ENCODE data around the gene IRGC.

The IRGC gene

DNA sequence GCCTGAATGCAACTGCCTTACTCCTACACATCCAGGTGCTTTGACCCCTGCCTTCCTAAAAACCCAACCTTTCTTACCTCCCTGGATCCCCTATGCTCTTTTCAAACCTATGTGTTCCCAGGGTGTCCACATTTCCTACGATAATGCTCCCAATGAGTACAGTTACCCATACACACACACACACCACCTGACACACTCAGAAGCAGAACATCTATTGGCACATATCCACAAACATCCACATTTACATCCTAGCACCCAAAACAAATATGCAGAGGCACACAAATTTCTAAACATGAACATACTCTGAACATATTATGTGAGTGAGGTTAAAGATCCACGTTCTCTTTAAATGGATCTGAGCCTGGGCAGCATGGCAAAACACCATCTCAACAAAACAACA lies 23.5 kb upstream of the IRGC start:
- no peak for DNase-seq

DNA sequence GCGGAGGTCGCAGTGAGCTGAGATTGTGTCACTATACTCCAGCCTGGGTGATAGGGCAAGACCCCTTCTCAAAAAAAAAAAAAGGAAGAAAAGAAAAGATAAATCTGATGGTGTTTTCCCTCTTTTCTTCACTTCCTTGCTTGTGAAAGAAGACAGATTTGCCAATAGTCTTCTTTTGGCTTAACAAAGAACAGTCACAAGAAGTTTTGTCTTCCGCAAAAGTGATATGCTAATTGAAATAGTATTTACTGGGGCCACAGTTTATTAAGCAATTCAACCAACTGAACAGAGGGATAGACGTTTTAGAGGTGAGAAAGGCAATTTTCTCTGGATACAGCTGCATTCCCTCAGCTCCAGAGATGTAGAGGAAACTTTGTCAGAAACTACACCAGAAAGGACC lies 23.0 kb upstream of the IRGC start:
- DNase-seq, result no peak

DNA sequence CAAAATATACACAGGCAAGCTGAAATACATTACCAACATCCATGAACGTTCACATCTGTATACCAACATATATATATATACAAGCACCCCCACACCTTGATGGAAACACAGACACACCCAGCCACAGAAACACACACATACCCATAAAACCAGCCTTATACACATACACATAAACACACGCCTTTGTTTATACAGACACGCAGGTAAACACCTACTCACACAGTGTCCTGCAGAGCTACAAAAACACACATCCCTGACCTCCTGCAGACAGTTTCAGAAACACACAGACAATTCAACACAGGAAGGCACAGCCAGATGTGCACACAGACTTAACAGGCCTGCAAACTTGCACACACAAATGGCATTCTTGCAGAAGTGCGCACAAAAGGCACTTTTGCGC lies 21.3 kb upstream of the IRGC start:
- DNase-seq, result no peak

DNA sequence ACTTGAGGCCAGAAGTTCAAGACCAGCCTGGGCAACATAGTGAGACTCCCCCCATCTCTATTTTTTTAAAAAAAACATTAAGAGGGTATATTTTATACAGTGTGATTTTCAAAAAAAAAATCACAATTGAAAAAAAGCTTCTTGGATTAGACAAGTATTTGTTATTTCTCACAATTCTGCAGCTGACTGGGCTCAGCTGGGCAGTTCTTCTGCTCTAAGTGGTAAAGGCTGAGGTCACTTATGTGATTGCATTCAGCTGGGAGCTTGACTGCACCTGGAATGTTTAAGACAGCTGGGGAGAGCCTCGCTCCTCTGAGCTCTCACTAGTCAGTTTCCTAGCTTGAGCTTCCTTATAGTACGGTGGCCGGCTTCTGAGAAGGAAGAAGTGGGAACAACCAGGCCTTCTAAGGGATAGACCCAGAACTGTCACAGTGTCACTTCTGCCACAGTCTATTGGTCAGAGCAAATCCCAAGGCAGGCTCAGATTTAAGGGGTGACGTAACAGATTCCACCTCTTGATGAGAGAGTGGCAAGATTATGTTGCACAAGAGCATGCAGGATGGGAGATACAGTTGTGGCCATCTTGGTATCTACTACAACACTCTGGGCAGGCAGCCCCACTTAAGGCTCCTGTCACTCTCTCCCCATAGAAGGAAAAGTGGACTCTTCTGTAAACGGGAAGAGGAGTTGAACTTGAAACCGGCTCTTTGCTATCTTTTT lies 19.7 kb upstream of the IRGC start:
- no peak for DNase-seq

DNA sequence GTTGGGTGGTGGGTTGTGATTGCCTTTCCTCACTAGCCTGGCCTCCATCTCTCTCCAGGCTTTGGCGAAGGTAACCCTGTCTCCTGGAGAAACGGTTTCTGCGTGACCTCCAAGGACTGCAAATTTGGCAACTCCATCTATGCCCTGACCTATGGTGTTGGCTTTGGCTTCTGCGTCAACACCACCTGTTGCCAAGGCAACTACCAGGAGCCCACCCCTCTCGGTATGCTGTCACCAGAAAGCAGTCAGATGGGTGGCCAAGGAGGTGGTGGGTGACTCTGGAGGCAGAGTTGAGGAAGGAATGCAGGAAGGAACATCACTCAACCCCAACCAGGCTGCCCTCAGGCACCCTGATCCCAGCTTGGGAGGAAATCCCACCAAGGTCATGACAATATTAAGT lies 18.6 kb upstream of the IRGC start:
- DNase-seq, result no peak

DNA sequence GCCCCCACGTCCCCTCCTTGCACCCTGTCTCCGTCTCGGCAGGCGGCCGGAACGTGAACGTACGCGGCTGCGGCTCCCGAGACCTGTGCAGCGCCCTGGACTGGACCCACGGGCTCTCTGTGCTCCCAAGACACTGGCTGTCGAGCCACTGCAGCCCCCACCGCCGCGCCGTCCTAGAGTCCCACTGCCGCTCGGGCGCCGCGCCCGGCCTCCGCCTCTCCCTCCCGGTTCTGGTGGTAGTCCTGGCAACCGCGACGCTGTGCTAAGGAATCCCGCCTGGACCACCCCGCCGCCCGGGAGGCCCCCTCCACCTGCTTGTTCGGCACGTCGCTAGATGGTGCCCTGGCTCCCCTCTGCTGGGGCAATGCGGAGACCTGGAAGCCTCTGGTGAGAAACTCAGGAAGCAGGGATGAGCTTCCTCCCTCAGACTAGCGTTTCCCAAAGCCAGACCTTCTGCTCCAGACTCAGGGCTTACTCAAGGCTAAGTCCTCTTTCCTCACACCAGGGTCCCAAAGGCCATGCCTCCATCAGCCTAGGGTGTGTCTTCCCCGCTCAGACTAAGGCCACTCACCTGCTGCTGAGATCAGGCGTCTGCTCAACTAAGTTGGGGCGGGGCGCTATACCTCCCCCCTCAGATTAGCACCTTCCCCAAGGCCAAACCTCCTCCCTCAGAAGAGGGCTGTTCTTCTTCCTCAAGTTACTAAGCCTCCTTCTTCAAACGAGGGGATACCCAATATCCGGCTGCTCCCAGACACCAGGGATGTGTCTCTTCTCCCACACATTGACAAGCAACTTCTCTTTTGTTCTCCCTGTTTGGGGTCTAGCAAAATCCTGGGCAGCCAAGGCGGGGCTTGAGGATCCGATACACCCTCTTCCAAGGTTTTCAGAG lies 16.1 kb upstream of the IRGC start:
- no peak for DNase-seq

DNA sequence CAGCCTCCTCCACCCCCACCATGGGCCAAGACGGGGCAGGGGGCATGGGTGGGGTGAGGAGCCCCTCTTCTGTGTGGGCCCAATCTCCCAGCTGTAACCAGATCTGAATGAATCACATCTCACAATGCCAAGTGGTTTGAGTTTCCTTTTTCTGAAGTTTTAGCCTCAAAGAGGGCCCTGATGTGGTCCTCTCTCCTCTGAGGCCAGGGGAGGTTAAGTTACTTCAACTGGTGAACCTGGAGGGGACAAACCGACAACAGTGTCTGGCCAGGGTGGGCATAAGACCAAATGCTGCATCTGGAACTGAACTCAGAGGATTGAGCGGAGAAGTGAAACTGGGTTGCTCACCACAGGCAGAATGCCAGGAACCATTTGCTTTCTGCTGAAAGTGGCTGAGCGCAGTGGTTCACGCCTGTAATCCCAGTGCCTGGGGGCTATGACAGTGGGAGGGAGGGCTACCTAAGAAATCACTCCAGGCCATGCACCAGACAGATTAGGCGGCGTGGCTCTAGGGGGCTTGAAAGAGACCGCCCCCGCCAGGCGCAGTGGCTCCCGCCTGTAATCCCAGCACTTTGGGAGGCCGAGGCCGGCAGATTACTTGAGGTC lies 15.4 kb upstream of the IRGC start:
- no peak for DNase-seq

DNA sequence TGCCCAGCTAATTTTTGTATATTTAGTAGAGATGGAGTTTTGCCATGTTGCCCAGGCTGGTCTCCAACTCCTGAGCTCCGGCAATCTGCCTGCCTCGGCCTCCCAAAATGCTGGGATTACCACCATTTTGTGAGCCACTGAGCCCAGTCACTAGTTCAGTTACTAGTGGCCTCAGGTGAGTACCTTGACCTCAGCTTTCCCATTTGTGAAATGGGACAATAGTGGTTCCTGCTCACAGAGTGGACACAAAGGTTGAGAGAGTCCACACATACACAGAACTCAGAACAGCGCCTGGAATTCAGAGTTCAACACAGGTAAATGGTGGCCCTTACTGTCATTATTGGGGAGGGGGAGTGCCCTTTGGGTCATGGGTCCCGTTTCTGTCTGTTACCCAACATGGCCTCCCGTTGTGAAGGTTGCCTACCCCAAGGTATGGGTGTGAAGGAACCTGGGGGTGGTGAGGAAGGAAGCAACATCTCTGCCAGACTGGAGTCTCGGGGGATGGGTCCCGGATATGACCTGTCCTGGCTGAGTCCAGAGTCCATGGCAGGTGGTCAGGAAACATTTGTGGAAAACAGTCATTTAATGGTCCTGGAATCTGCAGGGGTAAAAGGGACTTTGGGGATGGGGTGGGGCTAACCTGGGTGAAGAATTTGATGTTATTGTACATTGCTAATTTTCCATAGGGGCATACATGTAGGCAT lies 11.7 kb upstream of the IRGC start:
- no peak for DNase-seq

DNA sequence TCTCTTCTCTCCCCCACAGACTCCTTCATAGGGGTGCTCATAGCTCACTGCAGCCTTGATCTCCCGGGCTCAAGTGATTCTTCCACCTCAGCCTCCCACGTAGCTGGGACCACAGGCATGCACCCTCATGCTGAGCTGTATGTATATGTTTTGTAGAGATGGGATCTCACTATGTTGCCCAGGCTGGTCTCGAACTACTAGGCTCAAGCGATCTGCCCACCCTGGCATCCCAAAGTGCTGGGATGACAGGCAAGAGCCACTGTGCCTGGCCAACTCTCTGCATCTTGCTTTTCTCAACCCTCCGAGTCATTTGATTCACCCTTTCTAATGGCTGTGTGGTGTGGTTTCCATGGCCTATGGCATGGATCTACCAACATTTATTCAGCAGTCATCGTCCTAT lies 10.1 kb upstream of the IRGC start:
- DNase-seq, result no peak

DNA sequence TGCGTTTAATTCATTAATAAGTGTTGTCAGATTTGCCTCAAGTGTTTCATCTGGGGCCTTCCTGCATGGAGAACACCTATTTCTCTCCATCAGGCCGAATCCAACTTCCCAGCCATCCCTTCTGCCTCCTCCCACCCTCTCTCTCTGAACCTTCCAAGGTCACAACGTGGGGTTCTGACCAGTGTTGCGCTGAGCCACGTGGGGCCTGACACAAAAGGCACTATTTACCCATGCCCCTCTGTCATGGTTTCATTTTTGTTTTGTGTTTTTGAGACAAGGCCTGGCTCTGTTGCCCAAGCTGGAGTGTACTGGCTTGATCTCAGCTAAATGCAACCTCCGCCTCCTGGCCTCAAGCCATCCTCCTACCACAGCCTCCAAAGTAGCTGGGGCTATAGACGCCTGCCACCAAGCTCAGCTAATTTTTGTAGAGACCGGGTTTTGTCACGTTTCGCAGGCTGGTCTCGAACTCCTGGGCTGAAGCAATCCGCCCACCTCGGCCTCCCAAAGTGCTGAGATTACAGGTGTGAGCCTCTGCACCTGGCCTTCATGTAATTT lies 8.6 kb upstream of the IRGC start:
- DNase-seq, result no peak

DNA sequence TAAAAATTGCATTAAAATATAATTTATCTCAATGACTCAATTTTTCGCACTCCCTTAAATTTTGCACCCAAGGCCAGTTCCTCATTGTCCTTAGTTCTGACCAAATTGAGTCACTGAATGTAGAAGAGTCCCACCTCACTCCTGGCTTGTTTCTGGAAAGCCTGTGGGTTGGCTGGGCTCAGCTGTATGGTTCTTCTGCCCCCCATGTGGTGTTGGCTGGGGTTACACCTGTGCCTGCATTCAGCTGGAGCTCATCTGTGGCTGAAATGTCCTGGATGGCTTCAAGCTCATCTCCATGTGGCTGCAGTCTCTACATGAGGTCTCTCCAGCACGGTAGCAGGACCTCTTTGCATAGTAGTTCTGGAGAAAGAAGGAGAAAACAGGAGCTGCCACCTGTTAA lies 7.2 kb upstream of the IRGC start:
- DNase-seq, result no peak

DNA sequence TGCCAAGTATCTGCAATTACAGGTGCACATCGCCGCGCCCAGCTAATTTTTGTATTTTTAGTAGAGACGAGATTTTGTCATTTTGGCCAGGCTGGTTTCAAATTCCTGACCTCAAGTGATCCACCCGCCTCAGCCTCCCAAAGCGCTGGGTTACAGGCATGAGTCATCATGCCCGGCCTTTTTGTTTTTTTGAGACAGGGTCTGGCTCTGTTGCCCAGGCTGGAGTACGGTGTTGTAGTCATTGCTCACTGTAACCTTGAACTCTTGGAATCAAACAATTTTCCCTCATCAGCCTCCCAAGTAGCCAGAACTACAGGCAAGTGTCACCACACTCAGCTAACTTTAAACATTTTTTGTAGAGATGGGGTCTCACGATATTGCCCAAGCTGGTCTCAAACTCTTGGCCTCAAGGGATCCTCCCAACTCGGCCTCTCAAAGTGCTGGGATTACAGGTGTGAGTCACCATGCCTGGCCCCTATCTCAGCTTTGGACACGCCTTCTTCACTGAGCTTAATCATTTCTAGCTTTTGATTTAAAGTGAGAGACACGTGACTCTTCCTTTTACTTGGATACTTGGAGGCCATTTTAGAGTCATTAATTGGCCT lies 4.0 kb upstream of the IRGC start:
- DNase-seq, result no peak

DNA sequence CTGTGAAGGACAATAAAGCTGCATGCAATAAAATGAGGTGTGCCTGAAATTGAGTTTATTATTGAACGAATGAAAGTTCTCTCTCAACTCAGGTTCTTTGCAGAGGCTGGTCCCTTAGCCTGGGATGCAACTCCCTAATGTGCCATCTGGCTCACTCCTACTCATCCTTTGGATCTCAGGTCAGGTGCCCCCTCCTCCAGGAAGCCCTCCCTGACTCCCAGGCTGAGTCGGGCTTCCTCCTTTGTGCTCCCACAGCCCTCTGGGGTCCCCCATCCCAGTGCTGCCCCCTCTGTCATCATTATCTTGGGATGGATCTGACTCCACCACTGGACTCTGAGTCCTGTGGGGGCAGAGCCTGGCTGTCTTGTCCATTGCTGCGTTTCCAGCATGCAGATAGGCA lies 2.7 kb upstream of the IRGC start:
- no peak for DNase-seq

DNA sequence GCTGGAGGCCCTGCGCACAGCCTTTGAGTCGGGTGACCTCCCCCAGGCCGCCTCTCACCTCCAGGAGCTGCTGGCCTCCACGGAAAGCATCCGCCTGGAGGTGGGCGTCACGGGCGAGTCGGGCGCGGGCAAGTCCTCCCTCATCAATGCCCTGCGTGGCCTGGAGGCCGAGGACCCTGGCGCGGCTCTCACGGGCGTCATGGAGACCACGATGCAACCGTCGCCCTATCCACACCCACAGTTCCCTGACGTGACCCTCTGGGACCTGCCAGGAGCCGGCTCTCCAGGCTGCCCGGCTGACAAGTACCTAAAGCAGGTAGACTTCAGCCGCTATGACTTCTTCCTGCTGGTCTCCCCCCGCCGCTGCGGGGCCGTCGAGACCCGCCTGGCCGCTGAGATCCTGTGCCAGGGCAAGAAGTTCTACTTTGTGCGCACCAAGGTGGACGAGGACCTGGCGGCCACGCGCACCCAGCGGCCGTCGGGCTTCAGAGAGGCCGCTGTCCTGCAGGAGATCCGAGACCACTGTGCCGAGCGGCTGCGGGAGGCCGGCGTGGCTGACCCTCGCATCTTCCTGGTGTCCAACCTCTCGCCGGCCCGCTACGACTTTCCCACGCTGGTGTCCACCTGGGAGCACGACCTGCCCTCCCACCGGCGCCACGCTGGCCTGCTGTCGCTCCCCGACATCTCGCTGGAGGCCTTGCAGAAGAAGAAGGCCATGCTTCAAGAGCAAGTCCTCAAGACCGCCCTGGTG lies 2.9 kb downstream of the IRGC start:
- no peak for DNase-seq

DNA sequence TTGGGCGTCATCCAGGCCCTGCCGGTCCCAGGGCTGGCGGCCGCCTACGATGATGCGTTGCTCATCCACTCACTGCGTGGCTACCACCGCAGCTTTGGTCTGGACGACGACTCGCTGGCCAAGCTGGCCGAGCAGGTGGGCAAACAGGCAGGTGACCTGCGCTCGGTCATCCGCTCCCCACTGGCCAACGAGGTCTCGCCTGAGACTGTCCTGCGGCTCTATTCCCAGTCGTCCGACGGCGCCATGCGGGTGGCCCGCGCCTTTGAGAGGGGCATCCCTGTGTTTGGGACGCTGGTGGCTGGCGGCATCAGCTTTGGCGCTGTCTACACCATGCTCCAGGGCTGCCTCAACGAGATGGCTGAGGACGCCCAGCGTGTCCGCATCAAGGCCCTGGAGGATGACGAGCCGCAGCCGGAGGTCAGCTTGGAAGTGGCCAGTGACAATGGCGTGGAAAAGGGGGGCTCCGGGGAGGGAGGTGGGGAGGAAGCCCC lies 3.5 kb downstream of the IRGC start:
- no peak for DNase-seq

DNA sequence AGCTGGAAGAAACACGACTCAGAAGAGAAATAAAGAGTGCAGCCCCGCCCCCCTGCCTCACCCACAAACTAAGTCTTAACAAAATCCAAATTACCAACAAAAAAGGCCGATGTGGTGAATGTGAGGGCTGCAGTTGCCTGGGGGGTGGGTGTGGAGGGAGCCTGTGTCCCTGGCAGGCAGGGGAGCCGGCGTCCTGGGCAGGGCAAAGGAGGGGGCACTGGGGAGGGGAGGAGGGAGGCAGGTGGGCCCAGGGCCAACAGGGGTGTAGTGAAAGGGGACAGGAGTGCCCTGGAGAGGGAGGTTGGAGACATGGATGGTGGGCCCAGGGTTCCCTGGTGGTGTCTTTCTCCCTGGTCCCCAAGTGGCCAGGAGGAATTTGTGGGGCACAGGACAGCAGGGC lies 4.0 kb downstream of the IRGC start:
- no peak for DNase-seq

DNA sequence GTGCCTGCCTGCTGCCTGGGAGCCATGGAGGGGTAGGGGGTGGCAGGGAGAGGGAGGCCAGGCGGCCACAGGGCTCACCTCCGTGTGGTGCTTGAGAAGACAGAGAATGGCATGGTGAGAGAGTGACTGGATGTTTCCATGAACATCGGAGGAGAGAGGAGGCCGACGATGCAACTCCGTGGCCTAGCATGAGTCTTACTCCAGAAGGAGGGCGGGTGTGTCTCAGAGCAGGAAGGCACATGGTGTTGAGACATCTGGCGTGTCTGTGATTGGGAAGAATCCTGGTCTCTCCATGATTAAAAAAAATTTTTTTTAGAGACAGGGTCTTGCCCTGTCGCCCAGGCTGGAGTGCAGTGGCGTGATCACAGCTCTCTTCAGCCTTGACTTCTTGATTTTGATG lies 5.1 kb downstream of the IRGC start:
- DNase-seq, result no peak

DNA sequence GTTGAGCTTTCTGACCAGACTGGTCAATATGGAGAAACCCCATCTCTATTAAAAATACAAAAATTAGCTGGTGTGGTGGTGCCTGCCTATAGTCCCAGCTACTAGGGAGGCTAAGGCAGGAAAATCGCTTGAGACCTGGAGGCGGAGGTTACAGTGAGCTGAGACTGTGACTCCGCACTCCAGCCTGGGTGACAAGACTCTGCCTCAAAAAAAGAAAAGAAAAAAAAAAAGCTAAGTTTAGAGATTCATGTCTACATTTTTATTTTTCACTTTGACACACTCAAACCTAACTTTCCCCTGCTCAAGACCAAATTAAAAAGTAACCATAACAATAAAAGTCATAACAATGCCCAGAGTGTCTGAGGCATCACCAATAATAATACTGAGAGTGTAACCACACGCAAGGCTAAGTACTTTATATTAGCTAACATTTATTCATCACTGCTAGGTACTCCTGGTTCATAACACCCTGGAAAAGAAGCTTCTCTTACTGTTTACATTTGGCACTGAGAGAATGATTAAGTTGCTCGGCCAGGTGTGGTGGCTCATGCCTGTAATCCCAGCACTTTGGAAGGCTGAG lies 5.7 kb downstream of the IRGC start:
- no peak for DNase-seq

DNA sequence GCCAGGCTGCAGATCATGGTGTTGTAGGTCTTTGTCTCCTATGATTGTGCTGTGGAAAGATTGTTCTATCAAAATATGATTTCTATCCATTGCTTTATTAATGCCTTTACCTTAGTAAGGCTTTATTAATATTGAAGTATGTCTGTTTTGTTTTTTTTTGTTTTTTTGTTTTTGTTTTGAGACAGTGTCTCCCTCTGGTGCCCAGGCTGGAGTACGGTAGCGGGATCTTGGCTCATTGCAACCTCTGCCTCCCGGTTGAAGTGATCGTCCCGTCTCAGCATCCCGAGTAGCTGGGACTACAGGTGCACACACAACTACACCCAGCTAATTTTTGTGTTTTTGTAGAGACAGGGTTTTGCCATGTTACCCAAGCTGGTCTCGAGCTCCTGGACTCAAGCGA lies 7.7 kb downstream of the IRGC start:
- DNase-seq, result no peak

DNA sequence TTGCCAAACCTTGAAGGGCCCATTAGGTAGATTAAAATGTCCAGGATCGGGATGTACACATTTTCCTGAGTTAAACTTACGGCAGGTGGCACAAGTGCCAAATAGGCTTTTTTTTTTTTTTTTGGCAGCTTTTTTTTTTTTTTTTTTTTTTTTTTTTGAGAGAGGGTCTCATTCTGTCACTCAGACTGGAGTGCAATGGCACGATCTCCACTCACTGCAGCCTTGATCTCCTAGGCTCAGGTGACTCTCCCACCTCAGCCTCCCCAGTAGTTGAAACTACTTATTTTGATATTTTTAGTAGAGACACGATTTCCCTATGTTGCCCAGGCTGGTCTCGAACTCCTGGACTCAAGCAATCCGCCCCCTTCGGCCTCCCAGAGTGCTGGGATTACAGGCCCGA lies 9.0 kb downstream of the IRGC start:
- no peak for DNase-seq

DNA sequence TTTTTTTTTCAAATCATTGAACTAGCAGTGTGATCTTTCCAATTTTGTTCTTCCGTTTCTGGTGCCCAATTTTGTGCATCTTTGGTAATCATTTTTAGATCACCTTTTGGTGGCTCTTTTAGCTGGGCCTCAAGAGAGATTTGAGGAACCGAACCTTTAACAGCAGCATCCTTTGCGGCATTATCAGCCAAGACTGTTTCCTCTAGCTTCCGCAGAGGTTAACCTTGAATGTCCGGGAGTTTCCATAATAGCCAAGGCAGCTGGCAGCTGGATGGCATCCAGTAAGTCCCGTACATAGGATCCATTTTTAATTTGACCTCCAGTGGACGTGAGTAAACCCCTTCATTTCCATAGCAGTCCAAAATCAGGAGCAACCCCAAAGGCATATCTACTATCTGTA lies 9.6 kb downstream of the IRGC start:
- no peak for DNase-seq

Measured in NCI-H187 (cell line).